HL-60 (cell line): Measurements from ENCODE around the gene KCNQ1.

Experiments
- DNase-seq, 2 experiments: peaks; one replicate each; pipeline ENCODE4 v3.0.0-alpha.2; 2010 to 2020; ENCODE audit warnings: low read depth in 1 of 2, low spot score in 1 of 2
- H3K27ac ChIP-seq: fragments of 250-450 bp; sonication (Bioruptor Pico); replicated peaks from 2 replicates; pipeline ENCODE4 v1.5.1; 2020; ENCODE audit warnings: mild to moderate bottlenecking, moderate library complexity
- H3K27me3 ChIP-seq: fragments of 250-450 bp; sonication (Bioruptor Pico); 2 replicates; pipeline ENCODE4 v1.5.1; 2021; ENCODE audit warnings: mild to moderate bottlenecking, moderate library complexity; ENCODE audit not compliant: insufficient read depth, poor library complexity, severe bottlenecking
- H3K4me3 ChIP-seq: replicated peaks from 2 replicates; pipeline ENCODE4 v1.5.1; 2011; ENCODE audit warnings: mild to moderate bottlenecking, control low read depth, low read length; ENCODE audit not compliant: insufficient read depth
- CTCF ChIP-seq: IDR thresholded peaks from one replicate; pipeline ENCODE4 v1.5.1; 2011; ENCODE audit warnings: low read length, control low read depth, inconsistent platforms; ENCODE audit not compliant: insufficient read depth
- GABPA ChIP-seq: IDR thresholded peaks from 2 replicates; pipeline ENCODE4 v1.6.1; 2012; ENCODE audit warnings: low read depth
- POLR2AphosphoS5 ChIP-seq: IDR thresholded peaks from 2 replicates; pipeline ENCODE4 v1.6.1; 2012; ENCODE audit warnings: low read depth
- REST ChIP-seq: IDR thresholded peaks from 2 replicates; pipeline ENCODE4 v1.6.1; 2012; ENCODE audit warnings: low read depth; ENCODE audit not compliant: insufficient replicate concordance
- SPI1 ChIP-seq: IDR thresholded peaks from 2 replicates; pipeline ENCODE4 v1.6.1; 2012; ENCODE audit warnings: low read depth, mild to moderate bottlenecking, borderline replicate concordance

KCNQ1 gene

GRCh38 chr11:2649848-2650247, 205.0 kb downstream of the KCNQ1 start:
- no peak overlapping the region for H3K4me3 ChIP-seq
- H3K27me3 ChIP-seq = no peaks in the 10 kb centered on the region
- TF ChIP-seq POLR2AphosphoS5 (no peak), GABPA (no peak), REST (no peak), CTCF (no peak), SPI1 (no peak)
- no peak for DNase-seq
- no peak overlapping the region for H3K27ac ChIP-seq

GRCh38 chr11:2650343-2650867, 205.6 kb downstream of the KCNQ1 start:
- DNase-seq = no peak
- no peak overlapping the region for H3K4me3 ChIP-seq
- H3K27ac ChIP-seq = no peak overlapping the region
- no peaks in the 10 kb centered on the region for H3K27me3 ChIP-seq
- TF ChIP-seq CTCF (no peak), GABPA (no peak), POLR2AphosphoS5 (no peak), SPI1 (no peak), REST (no peak)

- no peaks in the 10 kb centered on the region for H3K27me3 ChIP-seq
- TF ChIP-seq POLR2AphosphoS5 (no peak), REST (no peak), CTCF (no peak), GABPA (no peak), SPI1 (no peak)
- no peak overlapping the region for H3K4me3 ChIP-seq
- no peak for DNase-seq
- no peak overlapping the region for H3K27ac ChIP-seq
Observed at GRCh38 chr11:2651054-2651617, 206.3 kb downstream of the KCNQ1 start.
